HG03378 (cell line): Measurements from ENCODE around the gene CTAG1A.
"Not testable (repeated sequence)": the region's sequence is repeated elsewhere in the genome, so short reads cannot be mapped to it uniquely, and the experiment has no call there.

Source experiments
- ATAC-seq: cut with Tn5 transposase; IDR thresholded peaks from one replicate; pipeline ENCODE4 v1.9.1; 2021; ENCODE audit warnings: mild to moderate bottlenecking, moderate library complexity; ENCODE audit not compliant: unreplicated experiment

Gene CTAG1A

GRCh38 chrX:154570361-154570760, 14.6 kb upstream of the CTAG1A start:
- not testable (repeated sequence) for ATAC-seq

- ATAC-seq = not testable (repeated sequence)
These were observed 11.9 kb upstream of the CTAG1A start for GRCh38 chrX:154573061-154573460.

GRCh38 chrX:154575076-154575475, 9.9 kb upstream of the CTAG1A start:
- not testable (repeated sequence) for ATAC-seq

- ATAC-seq = not testable (repeated sequence)
These were observed 1.9 kb upstream of the CTAG1A start for GRCh38 chrX:154582994-154583393.

GRCh38 chrX:154590415-154590814, 5.5 kb downstream of the CTAG1A start:
- not testable (repeated sequence) for ATAC-seq

GRCh38 chrX:154592505-154592904, 7.6 kb downstream of the CTAG1A start:
- ATAC-seq = no peak

GRCh38 chrX:154593201-154593600, 8.3 kb downstream of the CTAG1A start:
- ATAC-seq = no peak

GRCh38 chrX:154594491-154594890, 9.6 kb downstream of the CTAG1A start:
- no peak for ATAC-seq

GRCh38 chrX:154595559-154596249, 10.8 kb downstream of the CTAG1A start:
- no peak for ATAC-seq

GRCh38 chrX:154596290-154596929, 11.5 kb downstream of the CTAG1A start:
- no peak for ATAC-seq

- ATAC-seq = no peak
These were observed 12.3 kb downstream of the CTAG1A start for GRCh38 chrX:154597221-154597620.

- no peak for ATAC-seq
These were observed 13.7 kb downstream of the CTAG1A start for GRCh38 chrX:154598656-154599055.

GRCh38 chrX:154599531-154599930, 14.6 kb downstream of the CTAG1A start:
- no peak for ATAC-seq

GRCh38 chrX:154600759-154601374, 15.9 kb downstream of the CTAG1A start:
- no peak for ATAC-seq

- ATAC-seq = no peak
These were observed 17.3 kb downstream of the CTAG1A start for GRCh38 chrX:154602226-154602625.

GRCh38 chrX:154602766-154603437, 18.0 kb downstream of the CTAG1A start:
- no peak for ATAC-seq

- no peak for ATAC-seq
These were observed 18.8 kb downstream of the CTAG1A start for GRCh38 chrX:154603438-154604430.

- no peak for ATAC-seq
These were observed 20.6 kb downstream of the CTAG1A start for GRCh38 chrX:154605566-154605965.

- ATAC-seq = no peak
These were observed 22.4 kb downstream of the CTAG1A start for GRCh38 chrX:154607370-154607769.

- not testable (repeated sequence) for ATAC-seq
These were observed 23.0 kb downstream of the CTAG1A start for GRCh38 chrX:154607976-154608375.
